T-helper 9 cell (primary cell): Measurements from ENCODE around the gene TMEM43.

Source experiments
- DNase-seq: peaks from one replicate; pipeline ENCODE4 v3.0.0-alpha.2; 2020

Gene TMEM43

DNA sequence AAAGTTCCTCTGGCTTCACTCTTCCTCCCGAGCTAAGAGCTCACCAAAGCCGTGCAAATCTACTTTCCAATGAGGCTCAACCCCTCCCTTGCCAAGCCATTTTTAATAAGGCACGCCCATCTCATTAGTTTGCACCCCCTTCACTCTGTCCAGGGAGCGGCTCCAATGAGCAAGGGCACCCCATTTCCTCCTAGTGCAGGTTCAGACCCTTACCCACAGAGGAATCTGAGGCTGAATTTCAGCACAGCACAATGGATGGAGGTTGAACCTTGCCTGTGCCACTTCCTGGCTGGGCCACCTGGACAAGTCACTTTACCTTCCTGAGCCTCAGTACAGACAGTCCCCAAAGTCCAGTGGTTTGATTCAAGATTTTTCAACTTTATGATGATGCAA is 28.1 kb downstream of the TMEM43 start:
- DNase-seq, result no peak

DNA sequence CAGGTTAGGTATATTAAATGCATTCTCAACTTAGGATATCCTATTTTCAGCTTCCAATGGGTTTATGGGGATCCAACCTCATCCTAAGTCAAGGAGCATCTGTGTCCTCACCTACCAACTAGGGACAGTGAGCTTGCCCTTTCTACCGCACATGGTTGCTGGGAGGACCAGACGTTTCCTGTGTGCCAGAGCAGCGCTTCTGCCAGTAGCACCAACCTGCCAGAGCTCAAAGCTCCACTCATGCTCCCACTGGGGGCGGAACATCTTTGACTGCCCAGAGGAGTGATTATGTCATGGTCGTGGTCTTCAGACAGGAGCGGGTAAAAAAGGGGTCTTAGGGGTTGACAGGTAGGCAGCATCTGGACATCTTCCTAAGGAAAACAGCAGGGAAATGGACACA is 28.8 kb downstream of the TMEM43 start:
- DNase-seq, result no peak

DNA sequence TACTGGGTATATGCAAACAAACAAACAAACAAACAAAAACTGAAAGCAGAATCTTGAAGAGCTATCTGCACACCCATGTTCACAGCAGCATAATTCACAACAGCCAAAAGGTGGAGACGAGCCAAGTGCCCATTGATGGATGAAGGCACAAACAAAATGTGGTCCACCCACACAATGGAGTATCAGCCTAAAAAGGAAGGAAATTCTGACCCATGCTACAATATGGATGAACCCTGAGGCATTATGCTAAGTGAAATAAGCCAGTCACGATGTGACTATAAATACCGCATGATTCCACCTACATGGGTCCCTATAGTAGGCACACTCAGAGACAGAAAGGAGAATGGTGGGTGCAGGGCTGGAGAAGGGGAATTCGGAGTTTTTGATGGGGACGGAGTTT is 29.4 kb downstream of the TMEM43 start:
- DNase-seq, result no peak

DNA sequence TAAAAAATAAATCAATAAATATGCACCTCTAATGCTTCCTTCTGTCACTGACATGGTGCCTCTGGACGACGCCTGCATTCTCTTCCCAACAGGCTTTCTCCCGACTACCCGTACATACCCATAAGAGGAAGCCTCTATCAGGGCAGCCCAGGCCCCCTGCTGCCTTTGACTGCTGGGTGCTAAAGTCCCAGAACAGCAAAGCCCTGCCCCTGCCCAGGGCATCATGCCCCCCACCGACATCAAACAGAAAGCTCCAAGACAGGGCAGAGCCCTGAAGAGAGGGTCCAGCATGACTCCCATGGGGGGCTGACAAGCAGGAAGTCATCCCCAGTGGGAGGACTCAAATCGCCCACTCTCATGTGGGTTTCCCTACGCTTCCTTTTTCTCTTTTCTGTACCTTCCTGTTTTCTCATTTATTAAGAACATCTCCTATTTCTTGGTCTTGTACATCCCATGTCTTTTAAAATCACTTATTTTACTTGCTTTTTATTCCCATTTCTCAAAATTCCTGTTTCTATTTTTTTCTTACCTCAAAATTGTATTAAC is 30.1 kb downstream of the TMEM43 start:
- DNase-seq, result no peak

DNA sequence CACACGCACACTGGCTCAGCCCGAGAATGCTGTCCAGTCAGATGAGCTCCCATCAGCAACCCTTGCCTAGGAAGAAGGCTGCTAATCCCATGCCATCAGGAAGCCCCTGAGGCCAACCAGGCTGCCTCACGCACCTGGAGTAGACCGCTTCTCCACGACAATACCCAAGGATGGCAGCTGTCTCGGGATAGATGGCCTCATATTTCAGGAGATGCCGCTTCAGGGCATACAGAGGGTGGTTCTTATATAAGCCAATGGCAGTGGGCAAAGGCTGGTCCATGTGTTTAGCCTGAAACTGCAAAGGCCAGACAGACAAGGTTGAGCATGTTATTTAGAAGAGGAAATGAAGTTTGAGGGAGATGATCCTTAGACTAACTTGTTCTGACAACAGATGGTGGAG is 31.3 kb downstream of the TMEM43 start:
- DNase-seq, result no peak

DNA sequence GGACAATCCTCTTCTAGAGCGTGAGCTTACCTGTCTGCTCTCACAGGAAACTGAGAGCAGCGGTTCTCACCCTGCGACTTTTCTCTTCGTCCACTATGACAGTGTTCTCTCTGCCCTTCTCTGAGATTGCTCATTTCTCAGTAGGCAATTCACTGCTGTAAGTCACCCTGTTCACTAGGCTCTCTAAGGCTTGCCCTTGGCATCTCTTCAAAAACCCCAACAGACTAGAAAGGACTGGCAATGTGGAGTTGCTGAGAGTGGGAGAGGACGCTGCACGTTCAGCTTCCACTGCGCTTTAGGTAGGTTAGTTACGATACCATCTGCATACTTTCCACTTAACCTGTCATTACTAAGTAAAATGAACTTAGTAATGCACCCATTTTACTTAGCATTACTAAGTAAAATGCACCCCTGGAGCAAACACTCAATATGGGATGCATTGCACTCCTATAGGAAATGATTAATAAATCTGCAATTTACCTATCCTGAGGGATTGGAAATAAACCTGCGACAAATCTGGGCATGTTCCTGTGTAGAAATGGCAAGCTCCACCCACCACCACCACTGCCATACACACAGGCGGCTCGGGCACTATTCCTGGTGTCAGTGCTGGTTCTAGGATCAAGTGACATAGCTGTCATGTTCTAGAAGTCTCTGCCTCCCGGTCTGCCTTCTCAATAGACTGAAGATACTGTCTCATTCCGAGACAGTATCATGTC is 32.1 kb downstream of the TMEM43 start:
- no peak for DNase-seq

DNA sequence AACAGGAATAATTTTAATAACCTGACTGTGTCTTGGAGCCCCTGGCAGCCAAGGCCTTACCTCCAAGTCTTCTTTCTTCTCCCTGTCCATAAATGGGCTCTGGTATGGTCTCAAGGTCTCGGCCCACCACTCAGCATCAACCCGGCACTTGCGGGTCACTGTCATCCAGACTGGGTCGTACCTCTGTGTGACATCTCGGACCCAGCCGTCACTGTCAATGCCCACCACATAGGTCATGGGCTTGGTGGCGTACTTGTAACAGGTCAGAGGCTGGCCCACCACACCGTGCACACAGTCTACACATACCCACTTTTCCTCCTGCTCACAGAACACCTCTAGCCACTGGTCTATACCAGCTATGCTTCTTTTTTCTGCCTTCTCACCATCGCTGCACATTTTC is 33.1 kb downstream of the TMEM43 start:
- no peak for DNase-seq

DNA sequence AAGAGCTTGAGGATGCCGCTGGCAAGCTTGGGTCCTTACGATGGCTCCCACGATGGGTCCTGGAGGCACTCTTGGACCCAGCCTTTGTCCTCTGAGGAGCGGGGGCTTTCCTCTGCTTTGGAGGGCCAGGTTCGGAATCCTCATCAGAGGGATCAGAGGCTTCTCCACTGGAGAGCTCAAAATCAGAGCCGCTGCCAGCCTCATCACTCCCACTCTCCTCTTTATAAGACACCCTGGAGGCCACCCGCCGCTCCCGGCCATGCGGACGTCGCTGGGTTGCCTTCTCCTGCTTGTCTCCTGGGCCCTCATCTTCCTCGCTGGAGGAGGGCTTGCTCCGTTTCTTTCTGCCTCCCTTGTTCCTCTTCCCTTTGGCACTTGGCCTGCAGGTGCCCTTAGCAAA is 33.5 kb downstream of the TMEM43 start:
- DNase-seq, result no peak

DNA sequence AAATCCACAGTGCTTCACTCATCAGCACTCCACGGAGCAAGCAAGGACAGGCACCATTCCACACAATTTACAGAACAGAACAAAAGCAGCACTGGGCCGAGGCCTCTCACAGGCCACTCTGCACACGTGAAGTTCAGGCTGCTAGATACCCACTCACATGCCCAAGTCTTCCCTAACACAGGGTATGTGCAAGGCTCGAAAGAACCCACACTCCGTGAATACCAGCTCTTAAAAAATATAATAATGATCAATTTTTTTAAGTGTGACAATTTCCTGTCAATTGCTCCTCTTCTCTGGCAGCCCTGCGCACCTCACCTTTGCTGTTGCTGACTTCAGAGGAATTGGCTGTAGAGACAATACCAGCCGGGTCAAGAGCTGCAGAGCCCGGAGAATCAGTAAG is 34.6 kb downstream of the TMEM43 start:
- DNase-seq, result no peak

DNA sequence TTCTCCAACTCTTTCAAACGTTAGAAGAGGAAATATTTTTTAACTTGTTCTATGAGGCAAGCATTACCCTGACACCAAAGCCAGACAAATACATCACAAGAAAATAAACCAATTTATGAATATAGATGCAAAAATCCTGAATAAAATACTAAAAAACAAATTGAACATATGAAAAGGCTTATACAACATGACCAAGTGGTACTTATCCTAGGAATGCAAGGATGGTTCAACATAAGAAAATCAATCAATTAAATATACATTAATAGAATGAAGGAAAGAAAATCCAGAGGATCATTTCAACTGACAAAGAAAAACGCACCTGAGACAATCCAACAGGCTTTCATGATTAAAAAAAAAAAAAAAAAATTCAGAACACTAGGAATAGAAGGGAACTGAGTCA is 36.4 kb downstream of the TMEM43 start:
- no peak for DNase-seq

DNA sequence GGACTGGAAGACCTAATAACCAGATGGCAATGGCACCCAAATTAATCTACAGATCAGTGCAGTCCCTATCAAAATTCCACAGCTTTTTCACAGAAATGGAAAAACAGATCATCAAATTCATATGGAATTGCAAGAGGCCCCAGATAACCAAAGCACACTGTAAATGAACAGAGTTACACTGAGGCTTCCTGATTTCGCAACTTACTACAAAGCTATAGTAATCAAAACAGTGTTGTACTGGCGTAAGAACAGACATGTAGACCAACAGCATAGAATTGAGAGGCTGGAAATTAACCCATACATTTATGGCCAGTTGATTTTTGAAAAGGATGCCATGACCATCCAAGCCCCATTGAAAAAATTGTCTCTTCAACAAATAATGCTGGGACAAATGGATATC is 37.3 kb downstream of the TMEM43 start:
- no peak for DNase-seq

DNA sequence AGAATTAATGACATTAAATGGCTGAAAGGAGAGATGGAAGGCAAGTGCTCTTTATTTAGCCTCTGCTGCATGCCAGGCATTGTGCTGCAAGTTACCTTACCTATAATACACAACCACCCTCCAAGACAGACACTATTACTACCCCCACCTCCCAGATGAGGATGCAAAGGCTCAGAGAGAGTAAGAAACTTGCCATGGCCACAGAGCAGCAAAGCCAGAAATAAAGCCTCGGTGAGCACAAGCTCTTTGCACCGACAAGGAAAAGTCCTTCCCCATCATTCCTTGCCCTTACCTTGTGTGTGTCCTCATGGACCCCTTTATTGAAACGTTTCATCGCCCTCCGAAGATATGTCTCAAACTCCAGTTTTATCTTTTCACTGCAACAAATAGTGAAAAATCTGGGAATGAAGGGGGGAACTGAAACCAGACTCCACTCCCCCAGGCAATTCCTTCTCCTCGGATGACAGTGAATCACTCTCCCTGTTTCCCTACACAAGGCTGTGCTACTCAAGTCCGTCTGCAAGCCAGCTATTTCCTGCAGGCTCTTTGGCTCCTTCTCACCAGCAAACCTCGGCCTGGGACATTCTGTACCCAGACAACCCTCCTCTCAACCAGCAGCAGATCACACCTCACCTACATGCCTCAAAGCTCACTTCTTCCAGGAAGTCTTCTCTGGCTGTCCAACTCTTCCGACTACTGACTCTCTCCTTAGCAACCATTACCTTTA is 42.2 kb downstream of the TMEM43 start:
- no peak for DNase-seq

DNA sequence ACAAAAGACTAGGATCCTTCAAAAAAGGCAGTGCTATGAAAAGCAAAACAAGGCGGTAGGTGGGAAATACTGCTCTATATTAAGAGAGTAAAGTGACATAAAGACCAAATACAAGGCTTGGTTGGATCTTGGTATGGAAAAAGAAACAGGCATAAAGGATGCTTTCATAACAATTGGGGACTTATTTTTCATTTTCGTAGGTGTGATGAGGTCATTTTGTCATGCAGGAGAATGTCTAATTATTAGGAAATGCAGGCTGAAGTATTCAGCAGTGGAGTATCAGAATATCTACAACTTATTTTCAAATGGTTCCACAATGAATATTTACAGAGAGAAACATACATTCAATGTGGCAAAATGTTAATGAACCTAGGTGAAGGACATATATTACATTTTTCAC is 44.6 kb downstream of the TMEM43 start:
- DNase-seq, result no peak

DNA sequence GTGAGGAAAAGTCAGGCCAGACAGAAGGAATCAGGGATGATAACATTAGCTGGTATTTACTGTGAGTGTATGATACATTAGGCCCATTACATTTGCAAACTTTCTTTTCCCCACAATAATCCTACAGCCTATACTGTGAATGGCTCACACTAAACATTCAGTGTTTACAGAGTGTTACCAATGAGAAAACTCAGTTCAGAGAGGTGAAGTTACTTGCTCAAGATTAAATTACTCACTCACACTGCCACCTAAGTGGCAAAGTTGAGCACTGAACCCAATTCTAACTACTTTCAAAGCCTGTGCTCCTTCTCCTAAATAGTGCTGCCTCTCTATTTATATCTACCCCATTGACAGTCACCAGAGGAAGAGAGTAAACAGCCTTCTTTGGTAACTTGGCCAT is 45.0 kb downstream of the TMEM43 start:
- no peak for DNase-seq

DNA sequence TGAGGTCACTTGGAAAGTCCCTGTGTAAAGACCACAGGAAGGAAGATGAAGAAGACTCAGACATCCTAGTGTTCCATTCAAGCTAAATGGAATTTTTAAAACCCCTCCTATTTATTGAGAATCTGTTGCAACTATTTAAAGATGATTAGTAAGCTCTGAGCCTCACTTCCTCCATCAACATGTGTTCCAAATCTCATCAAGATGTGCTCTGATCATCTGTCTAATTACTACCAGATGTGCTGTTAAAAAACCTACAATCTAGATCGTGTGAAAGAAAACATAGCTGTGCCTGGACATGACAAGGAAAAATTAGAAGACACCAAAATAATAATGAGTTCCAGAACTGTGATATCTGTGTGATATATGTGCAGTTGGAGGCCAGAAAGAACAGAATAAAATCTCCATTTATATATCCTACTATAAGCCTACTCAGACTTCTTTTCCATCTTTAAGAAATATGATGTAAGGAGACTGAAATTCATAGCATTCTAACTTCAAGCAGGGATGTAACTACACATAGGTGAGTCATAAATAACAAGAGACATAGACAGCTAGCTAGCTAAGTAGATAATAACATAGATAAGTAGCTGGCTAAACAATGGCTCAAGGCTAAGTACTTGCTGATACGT is 45.8 kb downstream of the TMEM43 start:
- DNase-seq, result no peak

DNA sequence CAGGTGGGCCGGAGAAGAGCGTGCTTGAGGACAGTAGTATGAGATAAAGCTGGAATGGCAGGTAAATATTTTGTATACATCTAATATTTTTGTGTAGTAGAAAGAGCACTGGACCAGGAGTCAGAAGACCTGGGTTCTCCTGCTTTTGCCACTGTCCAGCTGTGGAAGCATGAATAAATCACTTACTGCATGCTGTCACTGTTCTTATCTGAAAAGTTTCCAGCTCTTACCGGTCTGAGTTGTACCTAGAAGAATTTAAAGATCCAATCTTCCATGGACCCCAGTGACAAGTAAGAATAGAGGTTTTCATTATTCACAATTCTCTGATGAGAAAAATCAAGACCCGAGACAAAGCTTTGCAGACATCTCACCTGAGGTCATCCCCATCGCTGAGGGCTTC is 47.6 kb downstream of the TMEM43 start:
- no peak for DNase-seq

DNA sequence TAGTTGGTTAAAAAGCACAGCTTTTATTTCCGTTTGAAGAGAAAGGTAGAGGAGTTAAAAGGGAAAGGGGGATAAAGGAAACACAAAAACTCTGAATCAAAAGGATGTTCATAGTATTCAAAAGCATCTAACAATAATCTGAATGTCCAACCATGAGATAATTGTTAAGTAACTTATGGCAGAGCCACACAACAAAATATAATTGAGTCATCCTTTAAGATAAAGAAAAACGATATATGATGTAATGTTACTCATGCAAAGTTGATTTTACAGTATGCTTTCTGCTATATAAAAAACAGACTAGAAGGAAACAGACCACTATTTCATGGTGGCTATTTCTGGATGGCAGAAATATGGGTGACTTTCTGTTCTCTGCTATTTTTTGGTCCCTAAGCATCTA is 49.6 kb downstream of the TMEM43 start:
- no peak for DNase-seq

DNA sequence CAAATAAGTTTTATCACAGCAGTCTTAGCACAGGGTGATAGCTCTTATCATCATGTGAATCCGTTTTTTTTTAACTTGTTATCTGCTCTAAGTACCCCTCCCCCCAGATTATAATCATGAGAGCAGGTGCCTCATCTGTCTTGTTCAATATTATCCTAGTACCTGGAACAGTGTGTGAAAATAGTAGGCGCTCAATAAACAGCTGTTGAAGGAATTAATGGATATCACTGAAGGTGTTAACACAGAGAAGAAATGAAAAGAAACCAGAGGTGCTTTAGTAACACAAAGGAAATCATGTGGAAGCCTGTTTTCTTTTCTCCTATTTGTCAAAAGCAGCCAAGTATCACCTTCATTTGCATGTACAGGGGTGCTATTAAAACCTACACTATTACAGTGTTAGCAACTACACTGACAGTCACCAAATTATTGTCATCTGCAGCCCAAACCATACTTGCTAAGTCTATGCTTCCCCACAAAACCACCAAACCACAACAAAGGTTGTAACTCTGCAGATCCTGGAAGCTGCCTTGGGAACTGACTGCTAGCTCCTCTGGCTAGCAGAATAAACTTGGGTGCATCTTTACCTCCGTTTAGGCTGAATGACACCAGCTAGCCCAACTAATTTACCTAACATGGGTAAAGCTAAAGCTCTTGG is 50.7 kb downstream of the TMEM43 start:
- peak; percentile 38 for DNase-seq

DNA sequence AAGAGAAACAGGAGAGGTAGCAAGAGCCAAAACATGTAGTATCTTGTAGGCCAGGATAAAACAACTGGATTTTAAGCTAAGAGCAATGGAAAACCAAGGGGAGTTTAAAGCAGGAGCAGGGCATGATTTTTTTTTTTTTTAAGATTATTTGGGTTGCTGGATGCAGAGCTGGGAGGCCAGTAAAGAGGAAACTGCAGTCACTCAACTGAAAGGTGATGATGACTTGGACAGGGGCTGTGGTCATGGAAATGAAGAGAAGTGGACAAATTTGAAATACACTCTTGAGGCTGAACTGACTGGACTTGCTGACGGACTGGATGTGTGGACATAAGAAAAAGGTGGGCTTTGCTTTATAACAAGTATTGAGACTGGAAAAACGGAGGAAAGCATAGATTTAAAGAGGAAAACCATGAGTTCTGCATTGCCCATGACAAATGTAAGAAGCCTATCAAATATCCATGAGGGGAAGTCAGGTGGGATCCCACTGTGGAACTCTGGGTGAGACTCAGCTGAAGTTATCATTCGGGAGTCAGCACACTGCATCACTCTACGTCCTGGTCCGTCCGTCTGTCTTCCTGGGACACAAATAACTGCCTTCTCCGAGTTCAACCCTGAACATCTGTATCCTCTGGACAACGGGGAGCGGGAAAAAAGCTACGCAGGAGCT is 52.9 kb downstream of the TMEM43 start:
- DNase-seq, result no peak

DNA sequence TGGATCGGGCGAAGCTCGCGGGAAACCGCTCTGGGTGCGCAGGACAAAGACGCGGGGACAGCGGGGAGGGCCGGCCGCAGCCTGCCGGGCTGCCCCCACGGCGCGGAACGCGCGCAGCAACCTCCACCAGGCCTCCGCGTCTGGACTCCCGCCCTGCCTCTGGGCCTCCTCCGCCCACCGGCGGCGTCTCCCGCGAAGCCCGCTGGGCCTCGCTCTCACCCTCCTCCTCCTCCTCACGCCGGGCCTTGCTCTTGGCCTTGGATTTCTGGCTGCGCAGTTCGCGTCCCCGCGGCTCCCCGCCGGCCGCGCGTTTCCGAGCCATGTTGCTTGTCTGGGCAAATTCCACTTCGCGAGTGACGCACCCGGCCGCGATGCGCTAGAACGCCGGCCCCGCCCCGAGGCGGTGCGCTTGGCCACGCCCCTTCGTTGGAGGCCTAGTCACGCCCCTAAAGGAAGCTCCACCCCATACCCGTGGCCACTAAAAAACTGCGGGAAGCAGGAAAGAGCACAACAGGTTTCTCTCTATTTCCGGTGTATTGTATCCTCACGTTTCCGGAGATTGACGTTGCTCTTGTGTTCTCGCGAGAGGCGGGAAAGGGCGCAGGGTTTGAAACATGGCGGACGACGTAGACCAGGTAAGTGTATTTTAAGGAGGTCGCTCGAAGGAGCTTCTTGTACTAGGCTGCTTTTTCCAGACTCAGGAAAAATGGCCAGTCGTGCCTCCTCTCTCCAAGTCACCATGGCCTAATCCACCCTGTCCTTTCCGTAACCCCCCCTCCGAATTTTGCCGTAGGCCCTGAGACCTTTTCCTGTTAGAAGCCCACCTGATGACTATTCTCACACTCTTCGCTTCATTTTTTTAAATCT is 53.6 kb downstream of the TMEM43 start, which contains the start of the genes LSM3 and XPC:
Gene LSM3 (plus strand): TSS at position 571 of the 867 bp plus-strand sequence. CDS start 44 bp downstream, at position 615.
Gene XPC (minus strand): TSS at position 355 of the 867 bp plus-strand sequence. CDS start 33 bp downstream, at position 322.
- peak; percentile 96 for DNase-seq

DNA sequence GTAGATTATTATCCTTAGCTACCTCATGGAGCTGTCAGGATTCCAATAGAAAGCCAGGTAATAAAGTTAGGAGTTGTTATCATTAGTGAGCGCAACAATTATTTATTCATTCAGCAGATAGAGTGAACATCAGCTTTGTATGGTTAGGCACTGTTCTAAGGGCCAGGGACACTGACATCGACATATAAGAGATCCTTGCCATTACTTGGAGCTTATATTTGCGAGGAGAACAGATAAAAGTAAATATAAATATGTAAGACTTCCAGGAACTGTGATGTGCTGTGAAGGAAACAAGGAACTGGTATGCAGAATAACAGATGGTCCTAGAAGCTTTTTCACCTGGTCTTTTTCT is 54.2 kb downstream of the TMEM43 start:
- no peak for DNase-seq

DNA sequence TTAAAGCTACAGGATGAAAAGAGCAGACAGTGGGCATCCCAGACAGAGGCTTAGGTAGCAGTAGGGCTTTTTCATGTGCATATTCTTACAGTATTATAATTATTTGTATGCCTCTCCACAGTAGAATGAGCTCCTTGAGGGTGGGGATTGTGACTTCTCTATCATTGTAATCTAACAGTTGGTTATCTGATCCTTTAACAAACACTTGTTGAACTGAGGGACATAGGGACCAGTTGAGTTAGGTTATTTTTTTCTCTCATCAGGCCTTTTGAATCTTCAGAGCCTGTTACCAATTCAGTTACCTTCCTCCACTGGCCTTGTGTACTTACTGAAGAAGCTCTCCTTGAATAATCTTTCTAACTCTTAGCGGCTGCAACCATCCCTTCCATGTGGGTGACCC is 54.9 kb downstream of the TMEM43 start:
- no peak for DNase-seq
